Osteocyte (in vitro differentiated cells): ENCODE data around the gene LTF. TPM values are rescaled to one million over a fixed set of nuclear protein-coding genes. Genes with fewer than 3 reads are reported as not detected.
A peak's percentile ranks its signal among the peaks of the same experiment; 100 is the strongest.

Experiments
- DNase-seq: peaks from one replicate; pipeline ENCODE4 v3.0.0; 2021; ENCODE audit warnings: mixed read lengths; ENCODE audit not compliant: unreplicated experiment; ENCODE audit errors: extremely low spot score
- H3K27ac Mint-ChIP-seq: one replicate; pipeline ENCODE4 v1.8.0; 2021; ENCODE audit warnings: mild to moderate bottlenecking, mixed read lengths; ENCODE audit not compliant: unreplicated experiment
- H3K27me3 Mint-ChIP-seq: one replicate; pipeline ENCODE4 v1.8.0; 2021; ENCODE audit warnings: mixed read lengths; ENCODE audit not compliant: unreplicated experiment
- H3K36me3 Mint-ChIP-seq: one replicate; pipeline ENCODE4 v1.8.0; 2021; ENCODE audit warnings: mixed read lengths; ENCODE audit not compliant: unreplicated experiment
- H3K4me1 Mint-ChIP-seq: one replicate; pipeline ENCODE4 v1.8.0; 2021; ENCODE audit warnings: mixed read lengths; ENCODE audit not compliant: unreplicated experiment
- H3K4me3 Mint-ChIP-seq: one replicate; pipeline ENCODE4 v1.8.0; 2021; ENCODE audit warnings: mild to moderate bottlenecking, moderate library complexity, mixed read lengths; ENCODE audit not compliant: unreplicated experiment
- H3K9me3 Mint-ChIP-seq: one replicate; pipeline ENCODE4 v1.8.0; 2021; ENCODE audit warnings: mixed read lengths; ENCODE audit not compliant: unreplicated experiment
- total RNA-seq: library from RNA; stranded (reverse); gene quantifications from 2 replicates; pipeline ENCODE4 v1.2.1, GENCODE V29; 2021
- TF ChIP-seq, protein P1 (sequence below): fragments of 200-600 bp; sonication (generic); IDR thresholded peaks from 2 replicates; pipeline ENCODE4 v1.5.0; 2021; ENCODE audit warnings: antibody characterized with exemption, mild to moderate bottlenecking, moderate library complexity

LTF gene
- total RNA-seq, 1 donor from 2014 or later: not detected

DNA sequence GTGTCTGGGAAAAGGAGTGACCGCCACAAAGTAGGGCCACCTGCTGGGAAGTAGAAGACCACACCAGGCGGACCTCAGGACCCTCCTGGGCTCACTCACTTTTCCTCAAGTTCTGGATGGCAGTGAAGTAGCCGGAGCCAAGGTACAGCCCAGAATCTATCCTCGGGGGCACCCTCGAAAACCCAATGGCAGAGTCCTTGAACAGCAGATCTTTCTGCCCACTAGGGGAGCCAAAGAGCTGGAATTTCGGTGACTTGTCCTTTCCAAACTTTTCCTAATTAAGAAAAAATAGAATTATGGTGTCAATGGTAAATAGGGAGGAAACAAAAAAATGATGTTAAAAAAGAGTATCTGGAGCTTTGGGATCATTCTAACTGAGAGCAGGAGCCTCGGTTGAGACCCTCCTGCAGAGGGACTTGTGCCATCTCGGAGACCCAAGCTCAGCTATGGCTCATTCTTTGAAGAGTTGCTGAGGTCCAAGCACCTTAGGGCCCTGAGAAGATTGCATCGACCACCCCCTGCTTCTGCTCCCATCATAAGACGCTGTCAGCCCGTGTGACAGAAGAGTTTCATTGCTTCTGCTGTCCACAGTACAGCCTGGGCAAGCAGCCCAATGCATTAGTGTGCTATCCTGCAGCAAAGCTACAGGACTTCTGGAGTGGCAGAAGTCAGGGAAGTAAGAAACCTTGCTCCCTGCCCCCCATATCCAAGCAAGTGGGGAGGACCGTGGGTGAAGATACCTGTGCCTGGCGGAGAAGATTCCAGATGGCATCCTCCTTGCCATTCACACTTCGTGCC lies 14.8 kb downstream of the LTF start:
- no peak overlapping the region for H3K27ac Mint-ChIP-seq
- no peaks in the 10 kb centered on the region for H3K36me3 Mint-ChIP-seq
- no peaks in the 10 kb centered on the region for H3K4me1 Mint-ChIP-seq
- DNase-seq: no peak
- H3K27me3 Mint-ChIP-seq: peaks cover 56% of the 10 kb centered on the region
- TF ChIP-seq, protein P1, sequence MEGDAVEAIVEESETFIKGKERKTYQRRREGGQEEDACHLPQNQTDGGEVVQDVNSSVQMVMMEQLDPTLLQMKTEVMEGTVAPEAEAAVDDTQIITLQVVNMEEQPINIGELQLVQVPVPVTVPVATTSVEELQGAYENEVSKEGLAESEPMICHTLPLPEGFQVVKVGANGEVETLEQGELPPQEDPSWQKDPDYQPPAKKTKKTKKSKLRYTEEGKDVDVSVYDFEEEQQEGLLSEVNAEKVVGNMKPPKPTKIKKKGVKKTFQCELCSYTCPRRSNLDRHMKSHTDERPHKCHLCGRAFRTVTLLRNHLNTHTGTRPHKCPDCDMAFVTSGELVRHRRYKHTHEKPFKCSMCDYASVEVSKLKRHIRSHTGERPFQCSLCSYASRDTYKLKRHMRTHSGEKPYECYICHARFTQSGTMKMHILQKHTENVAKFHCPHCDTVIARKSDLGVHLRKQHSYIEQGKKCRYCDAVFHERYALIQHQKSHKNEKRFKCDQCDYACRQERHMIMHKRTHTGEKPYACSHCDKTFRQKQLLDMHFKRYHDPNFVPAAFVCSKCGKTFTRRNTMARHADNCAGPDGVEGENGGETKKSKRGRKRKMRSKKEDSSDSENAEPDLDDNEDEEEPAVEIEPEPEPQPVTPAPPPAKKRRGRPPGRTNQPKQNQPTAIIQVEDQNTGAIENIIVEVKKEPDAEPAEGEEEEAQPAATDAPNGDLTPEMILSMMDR: peak; percentile 57
- H3K9me3 Mint-ChIP-seq: no peaks in the 10 kb centered on the region
- H3K4me3 Mint-ChIP-seq: no peak overlapping the region

DNA sequence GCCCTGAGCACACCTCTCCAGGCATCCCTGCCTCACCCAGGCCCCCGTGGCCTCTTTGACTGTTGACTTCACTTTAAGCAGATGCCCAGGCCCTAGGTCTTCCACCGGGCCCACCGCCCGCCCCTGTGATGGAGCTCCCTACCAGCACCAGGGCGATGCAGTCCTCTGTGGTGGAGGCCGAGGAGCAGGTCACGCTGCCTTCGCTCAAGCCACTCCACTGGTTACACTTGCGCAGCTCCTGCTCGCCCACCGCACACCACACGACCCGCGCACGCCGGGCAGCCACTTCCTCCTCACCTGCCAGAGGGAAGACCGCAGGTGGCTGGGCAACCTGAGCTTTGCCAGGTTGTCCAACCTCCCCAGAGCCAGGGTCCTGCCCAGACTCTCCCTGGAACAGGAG lies 16.0 kb downstream of the LTF start:
- H3K27ac Mint-ChIP-seq: no peak overlapping the region
- no peaks in the 10 kb centered on the region for H3K4me1 Mint-ChIP-seq
- no peaks in the 10 kb centered on the region for H3K9me3 Mint-ChIP-seq
- DNase-seq: no peak
- peaks cover 48% of the 10 kb centered on the region for H3K27me3 Mint-ChIP-seq
- no peaks in the 10 kb centered on the region for H3K36me3 Mint-ChIP-seq
- no peak overlapping the region for H3K4me3 Mint-ChIP-seq
- TF ChIP-seq, protein P1: no peak

DNA sequence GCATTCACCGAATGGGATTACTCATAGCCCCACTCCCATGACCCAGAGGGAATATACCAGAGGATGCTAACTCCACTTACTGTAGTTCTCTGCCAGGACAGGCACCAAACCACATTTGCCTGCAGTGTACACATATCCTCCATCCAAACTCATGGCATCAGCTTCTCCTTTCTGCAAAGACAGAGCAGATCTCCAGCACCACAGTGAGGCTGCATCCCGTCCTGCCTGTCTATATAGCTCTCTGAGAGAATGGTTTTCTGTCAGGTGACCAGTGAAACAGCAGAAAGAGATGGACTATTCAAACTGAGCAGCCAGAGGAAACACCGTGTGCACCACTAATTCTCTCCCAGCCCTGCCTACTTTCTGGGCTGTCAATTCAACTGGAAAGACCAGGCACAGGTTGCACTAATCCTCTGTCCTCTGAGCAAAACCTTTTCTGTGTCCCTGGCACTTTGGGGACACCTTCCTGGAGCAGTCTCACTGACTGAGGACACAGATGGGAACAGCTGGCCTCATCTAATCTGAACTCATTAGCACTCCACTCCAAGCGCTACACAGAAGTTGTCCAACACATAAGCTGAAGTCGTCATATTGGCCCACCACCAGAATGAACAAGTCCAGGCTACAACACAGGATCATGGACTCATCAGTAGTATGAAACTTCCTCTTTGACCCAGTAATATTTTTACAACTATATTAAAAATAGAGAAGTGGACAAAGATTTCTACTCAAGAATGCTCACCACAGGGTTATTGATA lies 17.3 kb downstream of the LTF start:
- Mint-ChIP-seq H3K9me3 (no peaks in the 10 kb centered on the region), H3K36me3 (no peaks in the 10 kb centered on the region), H3K27me3 (peaks cover 35% of the 10 kb centered on the region), H3K4me3 (no peak overlapping the region), H3K27ac (no peak overlapping the region), H3K4me1 (peaks cover 6% of the 10 kb centered on the region)
- TF ChIP-seq, protein P1: no peak
- DNase-seq: no peak

DNA sequence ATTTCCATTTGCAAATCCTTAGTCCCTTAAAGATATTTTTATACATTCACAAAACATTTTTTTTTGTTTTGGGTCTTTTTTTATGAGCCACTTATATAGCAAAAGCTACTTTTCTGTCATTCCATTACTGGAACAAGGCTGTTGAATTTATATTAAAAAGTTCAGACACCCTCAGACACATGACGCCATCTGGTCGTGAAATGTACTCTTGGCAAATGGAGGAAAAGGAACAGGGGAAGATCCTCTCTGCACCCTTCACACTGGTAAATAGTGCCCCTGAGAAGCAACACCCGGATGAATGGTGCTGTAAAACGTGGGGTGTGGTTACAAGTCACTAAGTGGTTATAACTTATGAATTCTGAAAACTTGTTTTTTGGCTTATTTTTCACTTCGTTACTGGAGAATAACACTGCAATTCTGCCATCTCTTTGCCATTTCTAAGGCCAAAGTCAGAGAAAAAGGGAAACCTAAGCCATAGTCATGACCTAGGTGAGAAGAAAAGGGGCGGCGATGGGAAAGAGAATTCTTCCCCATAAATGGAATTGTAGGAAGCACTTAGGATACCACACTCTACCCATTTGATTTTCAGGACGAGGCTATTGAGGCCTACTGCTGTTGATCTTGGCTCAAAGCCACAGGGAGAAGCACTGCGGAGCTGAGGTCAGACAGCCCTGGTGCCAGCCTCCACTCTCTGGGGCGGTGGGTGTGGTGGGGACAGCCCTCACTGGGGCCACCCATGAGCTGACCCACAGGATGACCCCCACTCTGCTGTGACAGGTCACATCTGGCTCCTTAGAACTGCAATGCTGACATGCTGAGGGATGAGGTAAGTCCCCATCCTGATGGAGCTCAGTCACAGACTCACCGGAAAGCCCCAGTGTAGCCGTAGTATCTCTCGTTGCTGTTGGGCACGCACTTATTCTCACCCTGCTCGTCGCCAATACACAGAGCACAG lies 21.9 kb downstream of the LTF start:
- Mint-ChIP-seq H3K4me3 (no peak overlapping the region), H3K27me3 (peaks cover 27% of the 10 kb centered on the region), H3K27ac (no peak overlapping the region), H3K9me3 (no peaks in the 10 kb centered on the region), H3K4me1 (peaks cover 6% of the 10 kb centered on the region), H3K36me3 (no peaks in the 10 kb centered on the region)
- TF ChIP-seq, protein P1: peak; percentile 64
- no peak for DNase-seq
